ENCODE measurements around the gene DHRS1. TPM values are rescaled to one million over a fixed set of nuclear protein-coding genes. Genes with fewer than 3 reads are reported as not detected.
A peak's percentile ranks its signal among the peaks of the same experiment; 100 is the strongest.

The DHRS1 gene
- polyA plus RNA-seq, 6 donors from 2014 or later: 20.4 to 38.5 (median 29.3) TPM

DNA sequence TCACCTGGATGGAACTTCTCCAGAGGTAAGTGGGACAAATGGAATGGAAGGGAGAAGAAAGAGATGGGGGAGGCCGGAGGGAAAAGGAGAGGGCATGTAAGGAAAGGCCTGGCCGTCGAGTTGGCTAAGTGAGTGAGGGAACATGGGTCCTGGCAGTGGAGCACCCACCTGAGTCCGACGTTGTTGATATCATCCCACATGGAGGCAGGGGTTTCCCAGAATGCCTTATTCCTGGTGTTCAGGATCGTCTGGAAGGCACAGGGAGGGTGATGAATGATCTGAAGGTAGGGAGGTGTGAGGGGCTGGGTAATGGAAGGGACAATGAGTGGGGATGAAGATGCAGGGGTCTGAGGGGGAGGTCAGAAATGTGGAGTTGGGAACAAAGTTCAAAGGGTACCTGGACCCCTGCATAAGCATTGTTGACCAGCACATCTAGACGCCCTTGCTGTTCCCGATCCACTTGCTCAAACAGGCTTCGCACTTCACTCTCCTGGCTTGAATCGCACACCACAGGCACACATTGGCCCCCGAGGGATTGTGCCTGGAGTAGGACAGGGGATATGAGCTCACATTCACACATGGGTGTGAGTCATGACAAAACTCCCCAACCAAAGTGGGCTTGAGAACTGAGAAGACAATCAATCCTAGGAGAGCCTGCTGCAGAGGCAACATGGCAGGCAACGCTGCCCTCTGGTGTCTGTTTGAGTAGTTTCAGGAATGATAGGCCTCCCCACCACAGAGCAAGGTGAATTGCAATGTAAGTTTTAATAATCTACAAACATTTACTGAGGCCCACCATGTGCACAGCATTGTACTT, 3.0 kb downstream of the DHRS1 start:
- peak; percentile 69 for DNase-seq
- Mint-ChIP-seq H3K27ac (peak overlapping the region; percentile 76 to 94 (median 90)), H3K36me3 (peaks cover 5 to 20% of the 10 kb centered on the region in 2 donors), H3K9me3 (no peaks in the 10 kb centered on the region), H3K4me1 (peaks cover 35 to 50% (median 45%) of the 10 kb centered on the region in 3 donors), H3K27me3 (no peaks in the 10 kb centered on the region), H3K4me3 (peak overlapping the region in 3 of 8 donors; percentile 35 to 80 (median 49))
- ATAC-seq (ENCODE audit: low read depth in 2 of 2): peak; percentile 59 to 65

- peak overlapping the region in 1 of 6 donors; percentile 8 for H3K27ac Mint-ChIP-seq
Observed at GRCh38 chr14:24293525-24293924, 6.1 kb downstream of the DHRS1 start.

DNA sequence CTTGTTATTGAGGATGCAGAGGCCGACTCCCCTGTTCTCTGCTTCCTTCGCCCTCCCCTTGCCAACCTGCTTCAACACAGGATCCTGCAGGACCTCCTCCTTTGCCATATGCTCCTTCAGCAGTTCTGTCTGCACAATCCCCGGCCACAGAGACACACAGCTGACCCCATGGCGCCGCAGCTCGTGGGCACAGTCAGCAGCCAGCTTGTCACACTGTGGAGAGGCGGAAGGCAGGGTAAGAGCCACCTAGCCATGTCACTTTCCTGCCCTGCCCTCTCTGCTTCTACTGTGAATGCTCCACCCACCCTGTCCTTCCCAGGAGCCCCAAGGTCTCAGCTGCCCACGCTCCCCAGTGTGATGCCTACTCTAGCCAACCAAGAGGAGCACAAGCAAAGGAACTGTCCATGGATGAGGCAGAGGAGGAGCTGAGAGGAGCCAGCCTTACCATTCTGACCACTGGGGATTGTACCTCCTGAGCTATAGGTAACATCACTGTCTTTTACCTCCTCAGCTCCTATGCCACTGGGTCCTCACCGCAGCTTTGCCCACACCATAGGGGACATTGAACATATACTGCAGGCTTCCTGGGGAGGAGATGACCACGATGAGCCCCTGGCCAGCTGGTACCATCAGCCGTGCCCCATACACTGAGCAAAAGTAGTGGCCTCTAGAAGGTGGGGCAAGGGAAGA, 7.3 kb downstream of the DHRS1 start:
- H3K4me3 Mint-ChIP-seq: no peak overlapping the region
- DNase-seq (no peak), ATAC-seq (ENCODE audit: low read depth in 2 of 2) (no peak)
- peaks cover 18 to 32% of the 10 kb centered on the region in 2 donors for H3K36me3 Mint-ChIP-seq
- no peaks in the 10 kb centered on the region for H3K27me3 Mint-ChIP-seq
- no peak overlapping the region for H3K27ac Mint-ChIP-seq
- peaks cover 27 to 36% (median 29%) of the 10 kb centered on the region in 3 donors for H3K4me1 Mint-ChIP-seq
- no peaks in the 10 kb centered on the region for H3K9me3 Mint-ChIP-seq

More at GRCh38 chr14:24293525-24293924, 6.1 kb downstream of the DHRS1 start:
- Mint-ChIP-seq H3K36me3 (peaks cover 18 to 32% of the 10 kb centered on the region in 2 donors), H3K4me3 (no peak overlapping the region), H3K9me3 (no peaks in the 10 kb centered on the region), H3K4me1 (peaks cover 30 to 40% (median 37%) of the 10 kb centered on the region in 3 donors), H3K27me3 (no peaks in the 10 kb centered on the region)
- DNase-seq (no peak), ATAC-seq (ENCODE audit: low read depth in 2 of 2) (no peak)

DNA sequence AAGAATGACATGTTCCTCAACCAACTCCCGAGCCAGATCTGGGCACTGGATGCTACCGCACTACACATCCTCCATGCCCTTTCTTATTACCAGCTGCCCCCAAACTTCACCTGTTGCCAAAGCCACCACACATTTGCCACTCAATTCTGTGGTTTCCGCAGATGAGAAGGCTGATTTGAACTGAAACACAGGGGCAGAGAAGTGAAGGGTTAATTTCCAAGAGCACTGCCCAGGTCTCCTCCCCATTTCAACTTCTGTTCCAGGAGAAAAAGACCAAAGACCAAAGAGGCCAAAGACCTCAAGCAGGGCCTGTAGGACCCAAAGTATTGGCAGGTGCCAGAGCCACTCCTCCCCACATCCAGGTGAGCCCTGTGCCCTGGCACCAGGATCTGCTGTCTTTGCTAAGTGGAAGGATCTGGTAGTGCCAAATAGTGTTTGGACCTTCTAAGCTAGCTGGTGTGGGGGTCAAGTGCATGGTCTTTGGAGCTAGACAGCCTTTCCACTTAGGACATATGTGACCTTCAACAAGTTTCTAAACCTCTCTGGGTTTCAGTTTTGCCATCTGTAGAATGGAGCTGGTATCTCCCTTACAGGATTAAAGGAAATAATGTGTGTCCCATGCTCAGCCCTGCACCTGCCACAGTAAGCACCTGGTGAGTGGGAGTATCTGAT, 8.0 kb downstream of the DHRS1 start:
- no peaks in the 10 kb centered on the region for H3K27me3 Mint-ChIP-seq
- H3K4me3 Mint-ChIP-seq: no peak overlapping the region
- DNase-seq (no peak), ATAC-seq (ENCODE audit: low read depth in 2 of 2) (no peak)
- H3K9me3 Mint-ChIP-seq: no peaks in the 10 kb centered on the region
- peak overlapping the region in 1 of 6 donors; percentile 68 for H3K27ac Mint-ChIP-seq
- peaks cover 21 to 29% (median 22%) of the 10 kb centered on the region in 3 donors for H3K4me1 Mint-ChIP-seq
- peaks cover 18 to 29% of the 10 kb centered on the region in 2 donors for H3K36me3 Mint-ChIP-seq

DNA sequence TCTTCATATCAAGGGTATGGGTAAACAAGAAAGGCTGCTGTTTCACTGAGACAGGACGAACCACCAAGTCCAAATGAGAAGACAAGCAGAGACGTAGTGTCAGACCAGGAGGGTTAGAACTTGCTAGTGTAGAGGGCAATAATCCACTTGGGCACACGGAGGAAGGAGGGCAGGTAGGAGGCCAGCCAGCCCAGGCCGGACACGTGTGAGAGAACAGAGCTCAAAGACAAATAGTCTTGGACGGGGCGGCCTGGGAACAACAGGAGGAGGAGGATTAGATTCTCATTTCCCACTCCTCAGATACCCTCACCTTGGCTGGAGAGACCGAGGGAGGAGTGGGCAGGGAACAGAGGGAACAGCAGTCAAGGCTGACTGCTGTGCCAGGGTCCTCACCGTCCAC, 8.8 kb downstream of the DHRS1 start:
- no peaks in the 10 kb centered on the region for H3K9me3 Mint-ChIP-seq
- no peaks in the 10 kb centered on the region for H3K27me3 Mint-ChIP-seq
- H3K4me1 Mint-ChIP-seq: peaks cover 13 to 22% (median 16%) of the 10 kb centered on the region in 3 donors
- DNase-seq (no peak), ATAC-seq (ENCODE audit: low read depth in 2 of 2) (no peak)
- no peak overlapping the region for H3K4me3 Mint-ChIP-seq
- H3K27ac Mint-ChIP-seq: peak overlapping the region in 3 of 6 donors; percentile 59 to 86 (median 84)
- peaks cover 18 to 21% of the 10 kb centered on the region in 2 donors for H3K36me3 Mint-ChIP-seq

DNA sequence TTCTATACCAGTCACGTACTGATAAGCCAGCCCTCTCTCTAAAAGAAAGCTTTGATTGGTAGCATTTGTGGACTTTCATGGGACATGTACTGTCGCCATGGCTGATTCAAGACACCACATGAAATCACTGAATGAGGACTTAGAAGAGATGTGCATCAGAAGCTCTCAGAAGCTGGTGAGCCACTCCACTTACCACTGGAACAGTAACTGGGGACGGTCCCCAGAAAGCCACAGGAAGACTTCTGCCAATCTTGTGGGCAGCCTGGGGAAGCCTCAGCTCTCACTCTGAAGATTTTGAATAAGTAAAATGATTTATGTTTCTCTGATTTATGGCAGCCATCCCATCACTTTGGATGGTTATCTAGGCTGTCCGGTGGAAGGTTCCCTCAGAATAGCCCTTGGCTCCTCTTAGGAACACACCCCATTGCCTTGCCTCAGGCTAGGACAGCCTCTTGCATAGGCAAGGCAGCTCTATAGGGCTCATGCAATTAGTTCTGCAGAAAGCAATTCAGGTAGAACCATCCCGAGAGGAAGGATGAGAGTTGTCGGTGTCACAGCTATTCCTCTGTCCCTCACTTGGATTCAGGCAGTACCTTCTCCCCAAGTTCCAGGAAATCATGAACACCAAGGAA, 9.8 kb downstream of the DHRS1 start:
- peak; percentile 56 to 90 for ATAC-seq (ENCODE audit: low read depth in 2 of 2)
- peak; percentile 29 for DNase-seq
- Mint-ChIP-seq H3K36me3 (peaks cover 13 to 21% of the 10 kb centered on the region in 2 donors), H3K4me3 (no peak overlapping the region), H3K9me3 (no peaks in the 10 kb centered on the region), H3K27me3 (no peaks in the 10 kb centered on the region), H3K4me1 (peaks cover 13 to 22% (median 16%) of the 10 kb centered on the region in 3 donors), H3K27ac (peak overlapping the region in 2 of 6 donors; percentile 20 to 42)

- H3K36me3 Mint-ChIP-seq: peaks cover 13 to 15% of the 10 kb centered on the region in 2 donors
- H3K4me1 Mint-ChIP-seq: peaks cover 17 to 30% (median 20%) of the 10 kb centered on the region in 3 donors
- no peaks in the 10 kb centered on the region for H3K27me3 Mint-ChIP-seq
- no peak overlapping the region for H3K4me3 Mint-ChIP-seq
- no peak overlapping the region for H3K27ac Mint-ChIP-seq
- DNase-seq (no peak), ATAC-seq (ENCODE audit: low read depth in 2 of 2) (no peak)
- H3K9me3 Mint-ChIP-seq: no peaks in the 10 kb centered on the region
Observed at GRCh38 chr14:24286996-24287395, 12.6 kb downstream of the DHRS1 start.

GRCh38 chr14:24285351-24285750, 14.2 kb downstream of the DHRS1 start:
- Mint-ChIP-seq H3K4me3 (no peak overlapping the region), H3K9me3 (no peaks in the 10 kb centered on the region), H3K36me3 (peaks cover 2% of the 10 kb centered on the region in 2 donors), H3K4me1 (peaks cover 22 to 36% (median 28%) of the 10 kb centered on the region in 3 donors), H3K27me3 (no peaks in the 10 kb centered on the region), H3K27ac (peak overlapping the region in 1 of 6 donors; percentile 11)
- DNase-seq: no peak
- no peak for ATAC-seq (ENCODE audit: low read depth in 2 of 2)

GRCh38 chr14:24284501-24285035, 15.0 kb downstream of the DHRS1 start:
- ATAC-seq (ENCODE audit: low read depth in 2 of 2) (no peak), DNase-seq (no peak)
- H3K4me3 Mint-ChIP-seq: peak overlapping the region in 1 of 8 donors; percentile 33
- H3K27ac Mint-ChIP-seq: peak overlapping the region in 1 of 6 donors; percentile 95
- H3K27me3 Mint-ChIP-seq: no peaks in the 10 kb centered on the region
- no peaks in the 10 kb centered on the region for H3K36me3 Mint-ChIP-seq
- peaks cover 28 to 37% (median 30%) of the 10 kb centered on the region in 3 donors for H3K4me1 Mint-ChIP-seq
- no peaks in the 10 kb centered on the region for H3K9me3 Mint-ChIP-seq

- Mint-ChIP-seq H3K4me1 (peaks cover 30 to 41% (median 36%) of the 10 kb centered on the region in 3 donors), H3K27ac (peak overlapping the region in 3 of 6 donors; percentile 24 to 95 (median 47)), H3K4me3 (no peak overlapping the region), H3K27me3 (no peaks in the 10 kb centered on the region), H3K9me3 (no peaks in the 10 kb centered on the region), H3K36me3 (no peaks in the 10 kb centered on the region)
- DNase-seq (no peak), ATAC-seq (ENCODE audit: low read depth in 2 of 2) (no peak)
Observed at GRCh38 chr14:24283796-24284460, 15.7 kb downstream of the DHRS1 start.

DNA sequence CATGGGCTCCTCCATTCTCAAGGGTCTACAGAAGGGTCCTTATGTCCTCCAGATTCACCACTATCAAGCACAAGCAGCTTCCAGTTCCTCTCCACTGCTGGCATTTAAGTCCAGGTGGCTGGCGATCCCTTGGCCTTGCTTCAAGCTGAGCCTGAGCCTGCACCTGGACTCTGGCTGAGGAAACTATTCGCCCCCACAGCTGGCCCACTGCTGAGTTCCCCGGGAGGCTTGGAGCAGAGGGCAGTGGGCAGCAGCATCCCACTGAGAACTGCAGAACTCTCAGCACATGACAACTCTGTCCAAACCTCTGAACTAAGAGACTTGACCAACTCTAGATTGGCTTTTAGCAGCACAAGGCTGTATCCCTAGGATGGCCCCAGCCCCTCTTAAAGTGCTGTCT, 16.8 kb downstream of the DHRS1 start:
- Mint-ChIP-seq H3K9me3 (peaks cover 0 to 8% (median 3%) of the 10 kb centered on the region in 7 donors), H3K4me1 (peaks cover 42 to 47% (median 45%) of the 10 kb centered on the region in 3 donors), H3K27me3 (no peaks in the 10 kb centered on the region), H3K27ac (peak overlapping the region in 1 of 6 donors; percentile 95), H3K4me3 (no peak overlapping the region), H3K36me3 (peaks cover 4 to 7% of the 10 kb centered on the region in 2 donors)
- DNase-seq (no peak), ATAC-seq (ENCODE audit: low read depth in 2 of 2) (no peak)

GRCh38 chr14:24281636-24282035, 17.9 kb downstream of the DHRS1 start:
- Mint-ChIP-seq H3K4me3 (no peak overlapping the region), H3K27me3 (no peaks in the 10 kb centered on the region), H3K9me3 (peaks cover 0 to 8% (median 3%) of the 10 kb centered on the region in 7 donors), H3K36me3 (peaks cover 4 to 7% of the 10 kb centered on the region in 2 donors), H3K27ac (peak overlapping the region; percentile 30 to 95 (median 70)), H3K4me1 (peaks cover 53 to 58% (median 53%) of the 10 kb centered on the region in 3 donors)
- DNase-seq: no peak
- ATAC-seq (ENCODE audit: low read depth in 2 of 2): no peak

Data from naive B cell (primary cell).